Measurements from ENCODE around the gene NKAPL. TPM values are rescaled to one million over a fixed set of nuclear protein-coding genes. Genes with fewer than 3 reads are reported as not detected.

NKAPL gene
- total and polyA plus RNA-seq, 2 of the 13 experiments (the other 11 are each of a cell fraction or from before 2014, with no cell fraction given): not detected

DNA sequence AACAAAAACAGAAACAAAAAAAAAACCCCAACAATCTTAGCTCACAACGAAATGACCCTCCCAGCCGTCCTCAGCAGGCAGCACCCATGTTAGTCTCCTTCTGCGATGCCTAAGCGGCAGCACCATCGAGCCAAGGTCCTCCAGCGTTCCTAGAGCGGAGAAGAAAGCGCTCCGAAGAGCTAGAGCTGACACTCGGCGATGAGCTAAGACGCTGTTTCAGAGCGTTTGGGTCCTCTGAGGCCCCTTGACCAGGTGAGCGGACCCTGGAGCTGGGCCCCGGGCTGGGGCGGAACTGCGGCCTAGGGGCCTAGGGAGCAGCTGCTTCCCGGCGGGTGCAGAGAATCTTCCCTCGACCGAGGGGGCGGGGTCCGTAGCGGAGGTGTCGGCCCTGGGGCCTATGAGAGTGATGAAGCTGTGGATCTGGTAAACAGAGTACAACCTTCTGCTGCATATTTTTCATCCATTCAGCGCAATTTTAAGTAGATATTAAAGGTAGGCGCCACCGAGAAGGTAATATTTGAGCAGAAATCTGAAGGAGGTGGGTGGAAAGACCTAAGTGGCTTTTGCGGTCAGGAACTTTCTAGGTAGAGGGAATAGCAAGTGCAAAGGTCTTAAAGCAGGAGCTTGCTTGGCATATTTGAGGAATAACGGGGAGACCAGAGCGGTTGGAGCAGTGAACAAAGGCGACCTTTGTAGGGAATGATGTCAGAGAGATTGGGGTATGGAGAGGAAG, 8.0 kb downstream of the NKAPL start, which contains the start of gene ZSCAN26 (continued):
- TF ChIP-seq, protein P1, sequence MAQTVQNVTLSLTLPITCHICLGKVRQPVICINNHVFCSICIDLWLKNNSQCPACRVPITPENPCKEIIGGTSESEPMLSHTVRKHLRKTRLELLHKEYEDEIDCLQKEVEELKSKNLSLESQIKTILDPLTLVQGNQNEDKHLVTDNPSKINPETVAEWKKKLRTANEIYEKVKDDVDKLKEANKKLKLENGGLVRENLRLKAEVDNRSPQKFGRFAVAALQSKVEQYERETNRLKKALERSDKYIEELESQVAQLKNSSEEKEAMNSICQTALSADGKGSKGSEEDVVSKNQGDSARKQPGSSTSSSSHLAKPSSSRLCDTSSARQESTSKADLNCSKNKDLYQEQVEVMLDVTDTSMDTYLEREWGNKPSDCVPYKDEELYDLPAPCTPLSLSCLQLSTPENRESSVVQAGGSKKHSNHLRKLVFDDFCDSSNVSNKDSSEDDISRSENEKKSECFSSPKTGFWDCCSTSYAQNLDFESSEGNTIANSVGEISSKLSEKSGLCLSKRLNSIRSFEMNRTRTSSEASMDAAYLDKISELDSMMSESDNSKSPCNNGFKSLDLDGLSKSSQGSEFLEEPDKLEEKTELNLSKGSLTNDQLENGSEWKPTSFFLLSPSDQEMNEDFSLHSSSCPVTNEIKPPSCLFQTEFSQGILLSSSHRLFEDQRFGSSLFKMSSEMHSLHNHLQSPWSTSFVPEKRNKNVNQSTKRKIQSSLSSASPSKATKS (CRISPR knock-in tag; IDR thresholded peaks at IDR 0.05): no peak
- TF ChIP-seq PRDM10 (CRISPR knock-in tag; IDR thresholded peaks at IDR 0.05; ENCODE audit: low read depth) (no peak), TSC22D2 (CRISPR knock-in tag; IDR thresholded peaks at IDR 0.05; ENCODE audit: borderline replicate concordance) (peak; percentile 95), PRDM15 (CRISPR knock-in tag; IDR thresholded peaks at IDR 0.05) (no peak), SNAPC5 (CRISPR knock-in tag; IDR thresholded peaks at IDR 0.05; ENCODE audit: borderline replicate concordance) (no peak), RCOR2 (CRISPR knock-in tag; IDR thresholded peaks at IDR 0.05) (0 out of 2 replicates have a peak, but pooled peaks have one; percentile 58), PHF20 (CRISPR knock-in tag; IDR thresholded peaks at IDR 0.05) (peak; percentile 92), ZMAT3 (CRISPR knock-in tag; conservative IDR thresholded peaks at IDR 0.05) (peak; percentile 75; the same call in 1 of the 2 replicates), ZBTB3 (CRISPR knock-in tag; IDR thresholded peaks at IDR 0.05; ENCODE audit: borderline replicate concordance, low read depth) (0 out of 2 replicates have a peak, but pooled peaks have one; percentile 18)
- TF ChIP-seq, protein P2, sequence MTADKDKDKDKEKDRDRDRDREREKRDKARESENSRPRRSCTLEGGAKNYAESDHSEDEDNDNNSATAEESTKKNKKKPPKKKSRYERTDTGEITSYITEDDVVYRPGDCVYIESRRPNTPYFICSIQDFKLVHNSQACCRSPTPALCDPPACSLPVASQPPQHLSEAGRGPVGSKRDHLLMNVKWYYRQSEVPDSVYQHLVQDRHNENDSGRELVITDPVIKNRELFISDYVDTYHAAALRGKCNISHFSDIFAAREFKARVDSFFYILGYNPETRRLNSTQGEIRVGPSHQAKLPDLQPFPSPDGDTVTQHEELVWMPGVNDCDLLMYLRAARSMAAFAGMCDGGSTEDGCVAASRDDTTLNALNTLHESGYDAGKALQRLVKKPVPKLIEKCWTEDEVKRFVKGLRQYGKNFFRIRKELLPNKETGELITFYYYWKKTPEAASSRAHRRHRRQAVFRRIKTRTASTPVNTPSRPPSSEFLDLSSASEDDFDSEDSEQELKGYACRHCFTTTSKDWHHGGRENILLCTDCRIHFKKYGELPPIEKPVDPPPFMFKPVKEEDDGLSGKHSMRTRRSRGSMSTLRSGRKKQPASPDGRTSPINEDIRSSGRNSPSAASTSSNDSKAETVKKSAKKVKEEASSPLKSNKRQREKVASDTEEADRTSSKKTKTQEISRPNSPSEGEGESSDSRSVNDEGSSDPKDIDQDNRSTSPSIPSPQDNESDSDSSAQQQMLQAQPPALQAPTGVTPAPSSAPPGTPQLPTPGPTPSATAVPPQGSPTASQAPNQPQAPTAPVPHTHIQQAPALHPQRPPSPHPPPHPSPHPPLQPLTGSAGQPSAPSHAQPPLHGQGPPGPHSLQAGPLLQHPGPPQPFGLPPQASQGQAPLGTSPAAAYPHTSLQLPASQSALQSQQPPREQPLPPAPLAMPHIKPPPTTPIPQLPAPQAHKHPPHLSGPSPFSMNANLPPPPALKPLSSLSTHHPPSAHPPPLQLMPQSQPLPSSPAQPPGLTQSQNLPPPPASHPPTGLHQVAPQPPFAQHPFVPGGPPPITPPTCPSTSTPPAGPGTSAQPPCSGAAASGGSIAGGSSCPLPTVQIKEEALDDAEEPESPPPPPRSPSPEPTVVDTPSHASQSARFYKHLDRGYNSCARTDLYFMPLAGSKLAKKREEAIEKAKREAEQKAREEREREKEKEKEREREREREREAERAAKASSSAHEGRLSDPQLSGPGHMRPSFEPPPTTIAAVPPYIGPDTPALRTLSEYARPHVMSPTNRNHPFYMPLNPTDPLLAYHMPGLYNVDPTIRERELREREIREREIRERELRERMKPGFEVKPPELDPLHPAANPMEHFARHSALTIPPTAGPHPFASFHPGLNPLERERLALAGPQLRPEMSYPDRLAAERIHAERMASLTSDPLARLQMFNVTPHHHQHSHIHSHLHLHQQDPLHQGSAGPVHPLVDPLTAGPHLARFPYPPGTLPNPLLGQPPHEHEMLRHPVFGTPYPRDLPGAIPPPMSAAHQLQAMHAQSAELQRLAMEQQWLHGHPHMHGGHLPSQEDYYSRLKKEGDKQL (CRISPR knock-in tag; IDR thresholded peaks at IDR 0.05; ENCODE audit: low read depth): no peak

Measured in HepG2 (cell line).